Keratinocyte (primary cell): ENCODE measurements around the gene DST. TPM values are rescaled to one million over a fixed set of nuclear protein-coding genes. Genes with fewer than 3 reads are reported as not detected.
A peak's percentile ranks its signal among the peaks of the same experiment; 100 is the strongest.

Source experiments
- DNase-seq: peaks from one replicate; pipeline ENCODE4 v3.0.0-alpha.2; 2011; ENCODE audit warnings: low read depth, missing footprints, low spot score
- FAIRE-seq: peaks from 2 replicates; lab custom pipeline; 2011; peaks lifted over from hg19 to GRCh38; lab: Jason Lieb, UNC
- H2AFZ ChIP-seq: 2 replicates; pipeline ENCODE4 v1.6.0; 2012; ENCODE audit warnings: low read length, control low read depth, inconsistent platforms; ENCODE audit not compliant: control insufficient read depth
- H3K27ac ChIP-seq: 2 replicates; pipeline ENCODE4 v1.5.1; 2011; ENCODE audit warnings: low read length; ENCODE audit not compliant: control insufficient read depth, insufficient read depth
- H3K27me3 ChIP-seq: 3 replicates; pipeline ENCODE4 v1.6.0; 2011; ENCODE audit warnings: low read length; ENCODE audit not compliant: control insufficient read depth, insufficient read depth; ENCODE audit errors: extremely low read depth
- H3K36me3 ChIP-seq, 2 experiments: 2 replicates in 1 of 2; 3 replicates in 1 of 2; pipeline ENCODE4 v1.5.1; 2011; ENCODE audit warnings: low read length in 2 of 2, mild to moderate bottlenecking in 1 of 2; ENCODE audit not compliant: control insufficient read depth in 2 of 2, insufficient read depth in 2 of 2; ENCODE audit errors: extremely low read depth in 1 of 2
- H3K4me1 ChIP-seq: 3 replicates; pipeline ENCODE4 v1.5.1; 2011; ENCODE audit warnings: low read length; ENCODE audit not compliant: control insufficient read depth, insufficient read depth; ENCODE audit errors: extremely low read depth
- H3K4me2 ChIP-seq: 3 replicates; pipeline ENCODE4 v1.6.0; 2011; ENCODE audit warnings: low read depth, low read length; ENCODE audit not compliant: control insufficient read depth, insufficient read depth; ENCODE audit errors: extremely low read depth
- H3K4me3 ChIP-seq, 3 experiments: fragments of 200-600 bp in 1 of 3; sonication (generic) in 1 of 3; 2 replicates in 2 of 3; 3 replicates in 1 of 3; pipeline ENCODE4 v1.5.1; 2011 to 2016; ENCODE audit warnings: low read length in 3 of 3, mild to moderate bottlenecking in 3 of 3, control low read depth in 2 of 3, inconsistent platforms in 1 of 3, low read depth in 1 of 3, mixed read lengths in 1 of 3, mixed run types in 1 of 3, moderate library complexity in 1 of 3; ENCODE audit not compliant: control insufficient read depth in 2 of 3, insufficient read depth in 2 of 3; ENCODE audit errors: extremely low read depth in 1 of 3
- H3K79me2 ChIP-seq: 2 replicates; pipeline ENCODE4 v1.6.0; 2012; ENCODE audit warnings: low read length; ENCODE audit not compliant: control insufficient read depth, insufficient read depth
- H3K9ac ChIP-seq: 3 replicates; pipeline ENCODE4 v1.6.0; 2011; ENCODE audit warnings: low read length; ENCODE audit not compliant: control insufficient read depth, insufficient read depth; ENCODE audit errors: extremely low read depth
- H3K9me1 ChIP-seq: 3 replicates; pipeline ENCODE4 v1.6.0; 2011; ENCODE audit warnings: low read length; ENCODE audit not compliant: control insufficient read depth, insufficient read depth; ENCODE audit errors: extremely low read depth
- H3K9me3 ChIP-seq: 2 replicates; pipeline ENCODE4 v1.5.1; 2012; ENCODE audit warnings: low read depth, low read length; ENCODE audit not compliant: control insufficient read depth
- H4K20me1 ChIP-seq: 3 replicates; pipeline ENCODE4 v1.6.0; 2011; ENCODE audit warnings: low read length; ENCODE audit not compliant: control insufficient read depth, insufficient read depth; ENCODE audit errors: extremely low read depth
- CTCF ChIP-seq, 3 experiments: IDR thresholded peaks in 1 of 3; conservative IDR thresholded peaks in 1 of 3; optimal IDR thresholded peaks in 1 of 3; 2 replicates in 2 of 3; 3 replicates in 1 of 3; pipeline versions ENCODE3 to v1.5.1; 2011; ENCODE audit warnings: low read length in 3 of 3, mild to moderate bottlenecking in 3 of 3, moderate library complexity in 2 of 3, control low read depth in 1 of 3, inconsistent platforms in 1 of 3; ENCODE audit not compliant: insufficient read depth in 2 of 3; ENCODE audit errors: extremely low read depth in 1 of 3
- EZH2 ChIP-seq: IDR thresholded peaks from one replicate; pipeline ENCODE4 v1.6.1; 2012; ENCODE audit warnings: inconsistent platforms, mild to moderate bottlenecking, low read length, moderate library complexity
- dilution Hi-C: fragments of 300-500 bp; cut with MboI; formaldehyde crosslinking; loops from one replicate; pipeline ENCODE4 v1.7.0; 2020; ENCODE audit warnings: low sequenced_read_pairs; ENCODE audit not compliant: extremely low pct_ligation_motif_present
- polyA plus RNA-seq, 5 experiments: library from polyadenylated mRNA; depleted of rRNA in 3 of 5; stranded (reverse) in 3 of 5; stranded (forward) in 1 of 5; unstranded in 1 of 5; fragments of >200 nt; gene quantifications; 1 replicate in 1 of 5; 2 replicates in 3 of 5; 3 replicates in 1 of 5; pipeline versions ENCODE4 v1.2.1 to v1.2.3, GENCODE V29; 2011 to 2012; ENCODE audit warnings: missing spikeins in 2 of 5, low read depth in 1 of 5, low replicate concordance in 1 of 5

DST gene
- polyA plus RNA-seq, 1 donor (not counting 4 experiments of a cell fraction or from before 2014, with no cell fraction given), result 455 TPM

- DNase-seq (no peak), FAIRE-seq (peak; percentile 77)
- peaks cover 50% of the 10 kb centered on the region for H3K79me2 ChIP-seq
- H3K9ac ChIP-seq, result peak overlapping the region; percentile 88
- H3K4me1 ChIP-seq, result peaks cover 34% of the 10 kb centered on the region
- H3K4me2 ChIP-seq, result peak overlapping the region; percentile 49
- no peaks in the 10 kb centered on the region for H3K9me3 ChIP-seq
- peaks cover 12 to 20% of the 10 kb centered on the region in 2 experiments for H3K36me3 ChIP-seq
- no peak overlapping the region for H2AFZ ChIP-seq
- H3K9me1 ChIP-seq, result no peaks in the 10 kb centered on the region
- H3K27me3 ChIP-seq, result no peaks in the 10 kb centered on the region
- H3K4me3 ChIP-seq, result peak overlapping the region; percentile 60 to 93 (median 79)
- dilution Hi-C loops, result no loop called here
- H3K27ac ChIP-seq, result peak overlapping the region; percentile 95
- TF ChIP-seq CTCF (optimal IDR thresholded peaks at IDR 0.05 in 1 of 3, IDR thresholded peaks at IDR 0.05 in 1 of 3, conservative IDR thresholded peaks at IDR 0.05 in 1 of 3; ENCODE audit: extremely low read depth in 1 of 3, insufficient read depth in 2 of 3, low read length in 3 of 3) (no peak), EZH2 (no peak)
- H4K20me1 ChIP-seq, result no peaks in the 10 kb centered on the region
Observed at GRCh38 chr6:56640374-56640773, 2.3 kb downstream of the DST start.

- H3K4me2 ChIP-seq, result peak overlapping the region; percentile 49
- TF ChIP-seq CTCF (optimal IDR thresholded peaks at IDR 0.05 in 1 of 3, IDR thresholded peaks at IDR 0.05 in 1 of 3, conservative IDR thresholded peaks at IDR 0.05 in 1 of 3; ENCODE audit: extremely low read depth in 1 of 3, insufficient read depth in 2 of 3, low read length in 3 of 3) (no peak), EZH2 (no peak)
- no peak for FAIRE-seq
- H3K4me3 ChIP-seq, result peak overlapping the region; percentile 11 to 93 (median 79)
- no peaks in the 10 kb centered on the region for H3K27me3 ChIP-seq
- peaks cover 14 to 32% of the 10 kb centered on the region in 2 experiments for H3K36me3 ChIP-seq
- H2AFZ ChIP-seq, result no peak overlapping the region
- H3K79me2 ChIP-seq, result peaks cover 55% of the 10 kb centered on the region
- H3K27ac ChIP-seq, result peak overlapping the region; percentile 95
- DNase-seq, result no peak
- dilution Hi-C loops, result no loop called here
- peak overlapping the region; percentile 88 for H3K9ac ChIP-seq
- peaks cover 21% of the 10 kb centered on the region for H3K4me1 ChIP-seq
- H3K9me1 ChIP-seq, result no peaks in the 10 kb centered on the region
- H4K20me1 ChIP-seq, result no peaks in the 10 kb centered on the region
- H3K9me3 ChIP-seq, result no peaks in the 10 kb centered on the region
Observed at GRCh38 chr6:56638760-56639159, 3.9 kb downstream of the DST start.
